Measurements from ENCODE around the gene FAM149B1.

GRCh38 chr10:73217628-73218027, 49.7 kb downstream of the FAM149B1 start:
- TF ChIP-seq CTCF (IDR thresholded peaks at IDR 0.05; ENCODE audit: insufficient read depth, low read length, poor library complexity, severe bottlenecking), result no peak
- TF ChIP-seq EZH2phosphoT487 (conservative IDR thresholded peaks at IDR 0.05; ENCODE audit: low read length), result no peak
